CD4-positive, alpha-beta T cell treated with Interferon gamma for 1 hour (primary cell): ENCODE results near the gene ATRX.
"Not testable (repeated sequence)": the region's sequence is repeated elsewhere in the genome, so short reads cannot be mapped to it uniquely, and the experiment has no call there.

Source experiments
- DNase-seq: peaks from one replicate; pipeline ENCODE4 v3.0.0-alpha.2; 2020

The ATRX gene, protein sequence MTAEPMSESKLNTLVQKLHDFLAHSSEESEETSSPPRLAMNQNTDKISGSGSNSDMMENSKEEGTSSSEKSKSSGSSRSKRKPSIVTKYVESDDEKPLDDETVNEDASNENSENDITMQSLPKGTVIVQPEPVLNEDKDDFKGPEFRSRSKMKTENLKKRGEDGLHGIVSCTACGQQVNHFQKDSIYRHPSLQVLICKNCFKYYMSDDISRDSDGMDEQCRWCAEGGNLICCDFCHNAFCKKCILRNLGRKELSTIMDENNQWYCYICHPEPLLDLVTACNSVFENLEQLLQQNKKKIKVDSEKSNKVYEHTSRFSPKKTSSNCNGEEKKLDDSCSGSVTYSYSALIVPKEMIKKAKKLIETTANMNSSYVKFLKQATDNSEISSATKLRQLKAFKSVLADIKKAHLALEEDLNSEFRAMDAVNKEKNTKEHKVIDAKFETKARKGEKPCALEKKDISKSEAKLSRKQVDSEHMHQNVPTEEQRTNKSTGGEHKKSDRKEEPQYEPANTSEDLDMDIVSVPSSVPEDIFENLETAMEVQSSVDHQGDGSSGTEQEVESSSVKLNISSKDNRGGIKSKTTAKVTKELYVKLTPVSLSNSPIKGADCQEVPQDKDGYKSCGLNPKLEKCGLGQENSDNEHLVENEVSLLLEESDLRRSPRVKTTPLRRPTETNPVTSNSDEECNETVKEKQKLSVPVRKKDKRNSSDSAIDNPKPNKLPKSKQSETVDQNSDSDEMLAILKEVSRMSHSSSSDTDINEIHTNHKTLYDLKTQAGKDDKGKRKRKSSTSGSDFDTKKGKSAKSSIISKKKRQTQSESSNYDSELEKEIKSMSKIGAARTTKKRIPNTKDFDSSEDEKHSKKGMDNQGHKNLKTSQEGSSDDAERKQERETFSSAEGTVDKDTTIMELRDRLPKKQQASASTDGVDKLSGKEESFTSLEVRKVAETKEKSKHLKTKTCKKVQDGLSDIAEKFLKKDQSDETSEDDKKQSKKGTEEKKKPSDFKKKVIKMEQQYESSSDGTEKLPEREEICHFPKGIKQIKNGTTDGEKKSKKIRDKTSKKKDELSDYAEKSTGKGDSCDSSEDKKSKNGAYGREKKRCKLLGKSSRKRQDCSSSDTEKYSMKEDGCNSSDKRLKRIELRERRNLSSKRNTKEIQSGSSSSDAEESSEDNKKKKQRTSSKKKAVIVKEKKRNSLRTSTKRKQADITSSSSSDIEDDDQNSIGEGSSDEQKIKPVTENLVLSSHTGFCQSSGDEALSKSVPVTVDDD (N-terminal part only)

DNA sequence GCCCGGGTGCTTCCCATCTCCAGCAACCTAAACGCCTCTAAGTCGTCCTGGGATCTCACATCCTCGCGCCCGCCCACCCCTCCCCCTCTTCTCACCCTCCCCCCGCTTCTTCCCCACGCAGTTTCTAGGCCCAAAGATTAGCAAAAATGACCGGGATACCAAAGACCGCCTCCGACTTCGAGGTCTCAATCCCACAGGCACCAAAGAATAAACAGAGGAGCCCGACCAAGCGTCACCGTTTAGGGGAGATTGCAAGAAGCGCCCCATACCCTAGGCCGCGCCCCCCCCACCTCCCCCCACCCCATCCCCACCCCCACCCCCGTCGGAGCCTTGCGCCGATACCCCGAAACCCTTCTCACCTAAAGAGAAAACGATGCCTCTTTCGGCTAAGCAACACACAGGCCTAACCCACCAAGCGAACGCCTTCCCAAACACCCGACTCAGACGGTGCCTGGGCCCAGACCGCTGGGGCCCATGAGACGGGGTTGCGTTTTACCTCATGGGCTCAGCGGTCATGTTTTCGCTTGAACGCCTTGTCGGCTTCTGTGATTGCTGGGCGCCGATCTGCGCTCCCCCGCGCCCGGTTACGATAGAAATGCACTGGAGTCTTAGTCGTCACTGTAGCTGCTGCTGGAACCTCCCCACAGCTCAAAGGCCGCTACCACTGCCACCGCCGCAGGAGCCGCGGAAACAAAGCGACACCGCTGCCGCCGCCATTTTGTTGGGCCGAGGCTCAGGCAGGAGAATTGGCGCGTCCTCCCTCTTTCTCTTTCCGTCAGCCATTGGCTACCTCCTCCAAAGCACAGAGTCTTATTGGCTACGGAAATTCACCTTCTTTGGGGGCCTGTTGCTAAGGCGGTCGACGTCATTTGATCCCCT, at the start of gene ATRX:
Gene ATRX (minus strand): TSS at position 731 of the 879 bp plus-strand sequence. CDS start 215 bp downstream, at position 516.
- DNase-seq, result peak; percentile 79

DNA sequence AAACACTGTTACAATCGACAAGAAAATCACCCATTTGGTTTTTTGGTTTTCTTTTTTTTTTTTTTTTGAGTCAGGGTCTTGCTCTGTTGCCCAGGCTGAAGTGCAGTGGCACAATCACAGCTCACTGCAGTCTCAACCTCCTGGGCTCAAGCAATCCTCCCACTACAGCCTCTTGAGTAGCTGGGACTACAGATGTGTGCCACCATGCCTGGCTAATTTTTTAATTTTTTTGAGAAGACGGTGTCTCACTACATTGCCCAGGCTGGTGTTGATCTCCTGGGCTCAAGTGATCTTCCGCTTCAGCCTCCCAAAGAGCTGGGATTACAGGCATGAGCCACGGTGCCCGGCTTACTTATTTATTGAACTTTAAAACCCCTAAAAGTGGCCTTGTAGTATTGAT, 45.5 kb upstream of the ATRX start:
- not testable (repeated sequence) for DNase-seq

DNA sequence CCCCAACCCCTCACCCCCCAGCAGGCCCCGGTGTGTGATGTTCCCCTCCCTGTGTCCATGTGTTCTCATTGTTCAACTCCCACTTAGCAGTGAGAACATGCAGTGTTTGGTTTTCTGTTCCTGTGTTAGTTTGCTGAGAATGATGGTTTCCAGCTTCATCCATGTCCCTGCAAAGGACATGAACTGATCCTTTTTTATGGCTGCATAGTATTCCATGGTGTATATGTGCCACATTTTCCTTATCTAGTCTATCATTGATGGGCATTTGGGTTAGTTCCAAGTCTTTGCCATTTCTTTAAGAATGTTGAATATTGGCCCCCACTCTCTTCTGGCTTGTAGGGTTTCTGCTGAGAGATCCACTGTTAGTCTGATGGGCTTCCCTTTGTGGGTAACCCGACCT, 36.0 kb upstream of the ATRX start:
- DNase-seq, result not testable (repeated sequence)

DNA sequence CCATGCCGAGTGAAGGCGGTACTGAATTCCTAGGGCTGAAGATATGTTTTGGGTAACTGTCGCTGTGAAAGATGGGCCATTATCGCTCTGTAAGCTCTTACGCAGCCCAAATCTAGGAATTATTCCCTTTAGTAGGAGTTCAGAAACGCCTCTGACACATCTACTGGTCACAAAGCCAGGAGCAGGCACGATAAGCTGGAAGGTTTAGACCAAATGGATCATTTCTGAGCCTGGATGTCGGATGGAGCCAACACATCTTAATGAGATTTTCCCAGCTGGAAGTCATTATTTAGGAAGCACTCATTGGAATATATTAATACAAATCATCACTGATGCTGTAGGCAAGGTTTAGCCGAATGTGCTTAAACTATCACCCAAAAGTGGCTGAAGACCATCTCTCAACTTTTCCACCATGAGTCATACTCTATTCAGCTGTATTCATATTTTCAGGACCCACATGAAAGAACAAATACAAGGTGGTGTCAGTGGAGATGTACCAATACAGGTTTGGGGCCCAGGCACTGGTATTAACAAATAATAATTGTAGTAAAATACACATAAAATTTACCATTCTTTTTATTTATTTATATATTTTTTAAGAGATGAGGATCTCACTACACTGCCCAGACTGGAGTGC, 34.2 kb upstream of the ATRX start:
- DNase-seq, result no peak

DNA sequence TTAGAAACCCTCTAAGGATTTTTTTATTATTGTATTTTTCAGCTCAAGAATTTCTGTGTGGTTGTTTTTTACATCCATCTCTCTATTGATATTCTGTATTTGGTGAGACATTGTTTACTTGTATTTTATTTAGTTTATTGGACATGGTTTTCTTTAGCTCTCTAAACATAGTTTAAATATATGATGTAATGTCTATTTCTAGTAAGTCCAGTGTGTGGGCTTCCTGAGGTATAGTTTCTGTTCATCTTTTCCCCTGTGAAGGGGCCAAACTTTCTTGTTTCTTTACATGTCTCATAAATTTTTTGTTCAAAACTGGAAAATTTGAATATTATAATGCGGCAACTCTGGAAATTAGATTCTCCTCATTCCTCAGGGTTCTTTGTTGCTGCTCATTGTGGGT, 28.2 kb upstream of the ATRX start:
- no peak for DNase-seq

DNA sequence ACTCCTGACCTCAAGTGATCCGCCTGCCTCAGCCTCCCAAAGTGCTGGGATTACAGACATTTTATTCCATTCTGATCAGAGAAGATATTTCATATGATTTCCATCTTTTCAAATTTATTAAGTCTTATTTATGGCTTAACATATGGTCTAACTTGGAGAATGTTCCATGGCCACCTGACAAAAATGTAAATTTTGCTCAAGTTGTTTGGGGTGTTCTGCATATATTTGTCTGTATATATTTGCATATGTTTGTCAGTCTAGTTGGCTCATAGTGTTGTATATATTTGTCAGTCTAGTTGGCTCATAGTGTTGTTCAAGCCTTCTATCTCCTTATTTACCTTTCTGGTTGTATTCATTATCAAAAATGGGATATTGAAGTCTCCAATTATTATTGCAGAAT, 16.2 kb upstream of the ATRX start:
- no peak for DNase-seq

DNA sequence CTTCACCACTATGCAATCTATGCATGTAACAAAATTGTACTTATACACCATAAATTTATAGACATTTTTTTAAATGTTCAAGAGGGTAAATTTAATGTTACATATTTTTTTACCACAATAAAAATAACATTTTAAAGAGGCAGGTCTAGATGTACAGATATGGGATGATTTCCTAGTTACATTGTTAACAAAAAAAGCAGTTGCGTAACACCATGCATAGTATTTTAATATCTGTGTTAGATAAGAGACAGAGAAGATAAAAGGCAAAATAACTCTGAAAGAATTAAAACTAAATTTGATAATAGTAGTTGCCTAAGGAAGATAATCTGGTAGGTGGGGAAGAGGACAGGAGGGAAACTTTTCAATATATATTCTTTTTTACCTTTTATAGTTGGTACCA, 9.1 kb upstream of the ATRX start:
- no peak for DNase-seq

DNA sequence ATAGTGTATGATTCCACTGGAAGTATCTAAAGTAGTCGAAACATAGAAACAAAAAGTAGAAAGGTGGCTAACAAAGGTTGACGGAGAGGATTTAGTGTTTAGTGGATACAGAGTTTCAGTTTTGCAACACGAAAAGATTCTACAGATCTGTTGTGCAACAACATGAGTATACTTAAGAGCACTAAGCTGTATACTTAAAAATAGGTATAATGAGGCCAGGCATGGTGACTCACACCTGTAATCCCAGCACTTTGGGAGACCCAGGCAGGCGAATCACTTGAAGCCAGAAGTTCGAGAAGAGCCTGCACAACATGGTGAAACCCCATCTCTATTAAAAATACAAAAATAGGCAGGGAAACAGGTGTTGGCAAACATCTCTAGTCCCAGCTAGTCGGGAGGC, 7.9 kb upstream of the ATRX start:
- no peak for DNase-seq

DNA sequence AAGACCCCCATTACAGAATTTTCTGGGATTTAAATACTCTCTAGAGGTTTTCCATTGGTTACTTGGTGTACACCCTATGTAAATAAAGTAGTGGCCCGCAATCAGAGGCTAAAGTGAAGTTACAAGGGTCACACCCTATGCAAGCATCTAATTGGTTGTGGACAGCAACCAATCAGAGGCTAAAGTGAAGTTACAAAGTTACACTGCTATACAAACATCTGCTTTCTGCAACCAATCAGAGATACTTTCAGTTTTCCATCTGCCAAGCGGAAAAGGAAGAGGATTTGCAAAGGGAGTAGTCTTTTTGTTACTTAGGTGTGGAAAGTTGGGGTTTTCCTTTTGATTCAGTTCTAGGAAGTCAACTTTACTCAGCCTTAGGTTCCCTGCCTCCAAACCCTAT, 2.0 kb upstream of the ATRX start:
- DNase-seq, result peak; percentile 9

DNA sequence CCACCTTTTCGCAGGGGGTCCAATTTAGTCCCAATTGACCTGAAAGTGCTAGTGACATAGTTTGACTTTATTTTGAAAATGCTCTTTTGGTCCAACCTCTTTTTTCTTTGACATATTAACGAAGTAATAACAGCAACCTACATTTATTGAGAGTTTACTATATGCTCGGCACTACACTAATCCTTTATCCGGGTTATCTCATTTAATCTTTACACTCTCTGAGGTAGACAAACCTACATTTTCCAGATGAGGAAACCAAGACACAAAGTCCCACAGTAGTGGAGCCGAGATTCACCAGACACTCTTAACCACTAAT, 307 bp upstream of the ATRX start:
- no peak for DNase-seq

DNA sequence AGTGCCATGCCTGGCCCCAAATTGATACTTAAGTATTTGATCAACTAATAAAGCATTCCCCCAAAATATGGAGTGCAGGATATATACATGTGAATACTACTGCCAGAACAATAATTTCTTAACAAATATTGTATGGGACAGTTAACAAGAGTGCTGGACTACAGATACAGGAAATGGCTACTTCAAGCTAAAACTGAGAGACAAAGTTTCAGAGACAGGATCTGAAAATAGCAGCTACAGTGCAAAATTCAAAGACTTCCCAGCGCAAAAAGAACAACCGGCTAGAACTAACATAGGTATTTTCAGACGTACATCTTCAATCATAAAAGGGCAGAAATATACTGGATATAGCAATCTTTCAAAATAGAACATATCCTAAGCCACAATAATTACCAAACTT, 6.3 kb downstream of the ATRX start:
- DNase-seq, result no peak

DNA sequence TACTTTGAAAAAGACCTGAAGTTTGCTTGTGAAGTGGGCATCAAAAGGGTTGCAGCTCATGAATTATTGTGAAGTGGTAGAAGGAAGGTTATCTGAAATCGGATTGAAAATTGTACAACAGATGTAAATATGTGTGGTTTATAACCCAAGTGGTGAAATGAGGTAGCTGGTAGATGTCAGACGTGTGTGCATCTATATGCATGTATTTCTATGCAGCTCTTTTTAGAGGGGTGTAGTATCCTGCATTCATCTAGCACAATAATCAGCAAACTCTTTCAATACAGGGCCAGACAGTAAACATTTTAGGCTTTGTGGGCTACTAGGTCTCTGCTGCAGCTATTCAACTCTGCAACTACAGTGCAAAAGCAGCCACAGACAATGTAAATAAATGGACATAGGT, 9.4 kb downstream of the ATRX start:
- no peak for DNase-seq

DNA sequence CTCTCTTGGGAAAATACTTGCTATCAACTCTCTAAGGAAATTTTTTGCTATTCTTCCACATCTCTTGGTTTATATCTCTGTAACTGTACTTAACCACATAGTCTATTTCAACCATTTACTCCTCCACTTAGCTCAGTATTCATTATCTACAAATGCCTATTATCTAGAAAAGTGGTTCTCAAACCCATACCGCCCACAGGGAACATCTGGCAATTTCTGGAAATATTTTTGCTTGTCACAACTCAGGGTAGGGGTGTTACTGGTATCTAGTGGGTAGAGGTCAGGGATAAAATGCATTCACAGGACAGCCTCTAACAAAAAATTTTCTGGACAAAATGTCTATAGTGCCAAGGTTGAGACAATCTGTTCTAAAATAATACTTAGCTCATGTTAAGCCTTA, 14.4 kb downstream of the ATRX start:
- no peak for DNase-seq

DNA sequence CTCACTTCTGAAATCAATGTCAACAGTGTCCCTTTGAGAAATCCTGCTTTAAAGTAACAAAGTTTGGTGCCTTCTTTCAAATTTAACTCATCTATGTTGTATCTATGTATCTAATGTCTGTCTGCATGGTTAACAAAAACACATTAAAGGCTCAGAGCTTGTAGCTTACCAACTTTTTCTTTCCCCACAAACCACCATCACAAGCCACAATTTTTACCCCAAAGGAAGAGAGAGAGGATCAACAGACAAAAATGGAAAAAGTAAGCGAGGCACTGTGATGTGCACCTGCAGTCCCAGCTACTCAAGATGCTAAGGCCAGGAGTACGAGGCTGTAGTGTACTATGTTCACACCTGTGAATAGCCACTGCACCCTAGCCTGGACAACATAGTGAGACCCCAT, 17.2 kb downstream of the ATRX start:
- DNase-seq, result no peak

DNA sequence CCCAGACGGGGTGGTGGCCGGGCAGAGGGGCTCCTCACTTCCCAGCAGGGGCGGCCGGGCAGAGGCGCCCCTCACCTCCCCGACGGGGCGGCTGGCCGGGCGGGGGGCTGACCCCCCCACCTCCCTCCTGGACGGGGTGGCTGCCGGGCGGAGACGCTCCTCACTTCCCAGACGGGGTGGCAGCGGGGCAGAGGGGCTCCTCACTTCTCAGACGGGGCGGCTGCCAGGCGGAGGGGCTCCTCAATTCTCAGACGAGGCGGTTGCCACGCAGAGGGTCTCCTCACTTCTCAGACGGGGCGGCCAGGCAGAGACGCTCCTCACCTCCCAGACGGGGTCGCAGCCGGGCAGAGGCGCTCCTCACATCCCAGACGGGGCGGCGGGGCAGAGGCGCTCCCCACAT, 19.8 kb downstream of the ATRX start:
- not testable (repeated sequence) for DNase-seq

DNA sequence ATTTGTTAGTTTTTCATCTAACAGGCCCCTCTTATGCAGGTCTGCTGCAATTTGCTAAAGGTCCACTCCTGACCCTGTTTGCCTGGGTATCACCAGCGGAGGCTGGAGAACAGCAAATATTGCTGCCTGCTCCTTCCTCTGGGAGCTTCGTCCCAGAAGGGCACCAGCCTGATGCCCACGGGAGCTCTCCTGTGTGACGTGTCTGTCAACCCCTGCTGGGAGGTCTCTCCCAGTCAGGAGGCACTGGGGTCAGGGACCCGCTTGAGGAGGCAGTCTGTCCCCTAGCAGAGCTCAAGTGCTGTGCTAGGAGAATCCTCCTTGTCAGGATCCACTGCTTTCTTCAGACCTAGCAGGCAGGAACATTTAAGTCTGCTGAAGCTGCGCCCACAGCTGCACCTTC, 30.5 kb downstream of the ATRX start:
- no peak for DNase-seq

DNA sequence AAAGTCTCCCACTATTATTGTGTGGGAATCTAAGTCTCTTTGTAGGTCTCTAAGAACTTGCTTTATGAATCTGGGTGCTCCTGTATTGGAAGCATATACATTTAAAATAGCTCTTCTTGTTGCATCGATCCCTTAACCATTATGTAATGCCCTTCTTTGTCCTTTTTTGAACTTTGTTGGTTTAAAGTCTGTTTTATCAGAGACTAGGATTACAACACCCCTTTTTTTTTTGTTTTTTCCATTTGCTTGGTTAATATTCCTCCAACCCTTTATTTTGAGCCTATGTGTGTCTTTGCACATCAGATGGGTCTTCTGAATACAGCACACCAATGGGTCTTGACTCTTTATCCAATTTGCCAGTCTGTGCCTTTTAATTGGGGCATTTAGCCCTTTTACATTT, 32.1 kb downstream of the ATRX start:
- DNase-seq, result not testable (repeated sequence)

DNA sequence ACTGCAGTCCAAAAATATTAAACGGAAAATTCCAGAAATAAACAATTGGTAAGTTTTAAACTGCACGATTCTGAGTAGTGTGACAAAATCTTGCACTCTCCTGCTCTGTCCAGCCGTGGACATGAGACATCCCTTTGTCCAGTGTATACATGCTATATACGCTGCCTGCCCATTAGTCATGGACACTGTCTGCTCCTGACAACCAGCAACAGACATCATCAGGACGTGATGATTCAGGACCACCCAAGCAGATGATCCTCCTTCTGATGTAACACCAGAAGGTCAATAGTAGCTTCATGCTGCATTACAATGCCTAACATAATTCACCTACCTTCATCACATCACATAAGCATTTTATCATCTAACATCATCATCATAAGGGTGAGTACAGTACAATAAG, 36.3 kb downstream of the ATRX start:
- no peak for DNase-seq

DNA sequence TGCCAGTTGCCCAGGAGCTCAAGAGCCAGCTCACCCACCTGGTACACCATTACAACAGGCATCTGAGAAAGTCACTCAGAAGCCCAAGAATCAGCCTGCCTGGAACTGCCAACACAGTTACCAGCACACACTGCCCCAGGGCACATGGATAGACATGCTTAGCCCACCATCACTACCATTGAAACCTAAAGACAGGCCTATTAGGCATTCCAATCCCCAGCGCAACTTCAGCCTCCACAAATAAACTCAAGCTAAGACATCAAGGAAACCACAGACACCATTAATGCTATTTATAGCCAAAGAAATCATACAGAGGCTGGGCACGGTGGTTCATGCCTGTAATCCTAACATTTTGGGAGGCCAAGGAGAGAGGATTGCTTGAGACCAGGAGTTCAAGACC, 42.3 kb downstream of the ATRX start:
- no peak for DNase-seq

DNA sequence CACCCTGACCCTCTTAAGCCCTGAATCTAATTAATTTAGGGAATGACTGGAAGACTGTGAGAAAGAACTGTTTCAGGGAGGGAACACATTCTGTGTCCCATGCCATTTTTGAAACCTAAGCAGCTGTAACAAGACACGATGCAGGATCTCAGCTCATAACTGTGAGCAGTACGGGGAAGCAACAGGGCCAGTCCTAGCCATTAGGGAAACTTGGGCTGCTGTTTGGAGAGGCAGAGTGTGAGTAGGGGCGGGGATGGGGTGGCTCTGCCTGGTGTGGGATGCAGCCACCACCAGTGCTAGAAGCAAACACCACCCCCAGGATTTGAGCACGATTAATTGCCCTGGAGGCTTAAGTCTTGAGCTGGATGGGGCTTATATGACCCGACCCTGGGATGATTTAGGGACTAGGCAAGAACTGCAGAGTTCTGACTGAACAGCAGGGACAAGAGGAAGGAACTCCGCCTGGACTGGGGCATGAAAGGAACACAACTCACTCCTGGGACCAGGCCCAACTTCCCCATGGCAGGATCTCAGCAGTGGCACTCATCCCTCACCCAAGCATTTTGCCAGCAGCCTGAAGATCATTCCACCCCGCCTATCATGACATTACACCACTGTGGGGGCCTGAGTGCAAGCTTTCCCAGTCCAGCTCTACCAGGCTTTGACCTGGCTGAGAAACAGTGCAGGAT, 43.1 kb downstream of the ATRX start:
- no peak for DNase-seq

DNA sequence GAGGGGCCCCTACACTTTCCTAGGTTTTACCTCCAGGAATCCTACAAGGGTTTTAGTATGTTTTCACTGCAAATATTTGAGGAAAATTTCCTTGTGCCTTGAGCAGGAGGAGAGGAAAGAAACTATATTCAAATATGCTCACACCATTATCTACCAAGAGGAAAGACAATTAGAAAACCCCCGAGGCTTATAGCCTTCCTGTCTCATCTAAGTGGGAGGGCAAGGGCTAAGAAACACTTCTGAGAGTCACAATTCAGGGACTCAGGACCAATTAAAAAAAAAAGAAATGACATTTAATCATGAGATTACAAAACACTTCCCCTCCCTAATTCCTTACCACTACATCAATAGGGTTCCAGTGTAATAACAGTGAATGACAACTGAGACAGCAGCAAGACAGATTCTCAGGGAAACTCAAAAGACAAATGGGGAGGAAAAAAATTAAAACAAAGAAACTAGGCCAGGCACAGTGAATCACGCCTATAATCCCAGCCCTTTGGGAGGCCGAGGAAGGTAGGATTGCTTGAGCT, 45.6 kb downstream of the ATRX start:
- no peak for DNase-seq
